Liver (tissue), 9 donors: Measurements from ENCODE around the gene HACE1. TPM values are rescaled to one million over a fixed set of nuclear protein-coding genes. Genes with fewer than 3 reads are reported as not detected.

ENCODE experiments used
- DNase-seq: peaks from one replicate; pipeline ENCODE4 v3.0.0-alpha.2; 2017; ENCODE audit warnings: low spot score
- H3K27ac ChIP-seq, 2 donors: one replicate each; pipeline ENCODE4 v1.7.0; 2013; ENCODE audit warnings: inconsistent platforms in 2 of 2, low read length in 2 of 2, control low read depth in 1 of 2, low read depth in 1 of 2, mild to moderate bottlenecking in 1 of 2
- H3K27me3 ChIP-seq, 4 donors: one replicate each; pipeline versions ENCODE4 v1.6.1 to v1.7.0; 2013; ENCODE audit warnings: low read length in 3 of 4, inconsistent platforms in 1 of 4, mild to moderate bottlenecking in 1 of 4, moderate library complexity in 1 of 4; ENCODE audit not compliant: control insufficient read depth in 4 of 4, insufficient read depth in 4 of 4
- H3K36me3 ChIP-seq, 4 donors: one replicate each; pipeline versions ENCODE4 v1.6.1 to v1.7.0; 2013; ENCODE audit warnings: low read length in 3 of 4, mild to moderate bottlenecking in 3 of 4, low read depth in 1 of 4, moderate library complexity in 1 of 4; ENCODE audit not compliant: control insufficient read depth in 4 of 4, insufficient read depth in 3 of 4
- H3K4me1 ChIP-seq, 4 donors: one replicate each; pipeline versions ENCODE4 v1.6.1 to v1.7.0; 2013; ENCODE audit warnings: low read length in 3 of 4, mild to moderate bottlenecking in 3 of 4, moderate library complexity in 1 of 4; ENCODE audit not compliant: control insufficient read depth in 4 of 4, insufficient read depth in 4 of 4
- H3K4me3 ChIP-seq, 3 donors: one replicate each; pipeline versions ENCODE4 v1.6.1 to v1.7.0; 2013; ENCODE audit warnings: low read length in 3 of 3, control low read depth in 1 of 3, low read depth in 1 of 3, mild to moderate bottlenecking in 1 of 3
- H3K9ac ChIP-seq, 2 donors: one replicate each; pipeline ENCODE4 v1.7.0; 2013; ENCODE audit warnings: low read length in 2 of 2, mild to moderate bottlenecking in 2 of 2, moderate library complexity in 2 of 2, control low read depth in 1 of 2, low read depth in 1 of 2
- H3K9me3 ChIP-seq, 4 donors: one replicate each; pipeline versions ENCODE4 v1.6.1 to v1.7.0; 2013; ENCODE audit warnings: low read length in 3 of 4; ENCODE audit not compliant: control insufficient read depth in 4 of 4
- EGR1 ChIP-seq, 2 donors: IDR thresholded peaks; 2 replicates each; pipeline ENCODE4 v1.6.1; 2016 to 2018; ENCODE audit warnings: antibody characterized with exemption in 2 of 2, low read depth in 2 of 2
- FOXA1 ChIP-seq: IDR thresholded peaks from 2 replicates; pipeline ENCODE4 v1.6.1; 2016; ENCODE audit warnings: antibody characterized with exemption
- FOXA2 ChIP-seq: IDR thresholded peaks from 2 replicates; pipeline ENCODE4 v1.6.1; 2016; ENCODE audit warnings: antibody characterized with exemption
- GABPA ChIP-seq, 2 donors: IDR thresholded peaks in 1 of 2; conservative IDR thresholded peaks in 1 of 2; 2 replicates each; pipeline ENCODE4 v1.6.1; 2016; ENCODE audit warnings: antibody characterized with exemption in 2 of 2, mild to moderate bottlenecking in 1 of 2, moderate library complexity in 1 of 2
- HNF4A ChIP-seq, 2 donors: conservative IDR thresholded peaks; 2 replicates each; pipeline ENCODE4 v1.6.1; 2016; ENCODE audit warnings: antibody characterized with exemption in 2 of 2, mild to moderate bottlenecking in 2 of 2
- HNF4G ChIP-seq: IDR thresholded peaks from 2 replicates; pipeline ENCODE4 v1.6.1; 2016; ENCODE audit warnings: antibody characterized with exemption
- JUND ChIP-seq, 2 donors: IDR thresholded peaks; 2 replicates each; pipeline ENCODE4 v1.6.1; 2016; ENCODE audit warnings: antibody characterized with exemption in 2 of 2
- NR2F2 ChIP-seq: IDR thresholded peaks from 2 replicates; pipeline ENCODE4 v1.6.1; 2016; ENCODE audit warnings: antibody characterized with exemption
- RAD21 ChIP-seq, 2 donors: IDR thresholded peaks; 2 replicates each; pipeline ENCODE4 v1.6.1; 2016; ENCODE audit warnings: antibody characterized with exemption in 2 of 2, mild to moderate bottlenecking in 2 of 2
- RXRA ChIP-seq, 2 donors: IDR thresholded peaks; 2 replicates each; pipeline ENCODE4 v1.6.1; 2017 to 2018; ENCODE audit warnings: antibody characterized with exemption in 2 of 2, mild to moderate bottlenecking in 1 of 2
- SP1 ChIP-seq: IDR thresholded peaks from 2 replicates; pipeline ENCODE4 v1.6.1; 2018; ENCODE audit warnings: antibody characterized with exemption, mild to moderate bottlenecking
- TAF1 ChIP-seq: conservative IDR thresholded peaks from 2 replicates; pipeline ENCODE4 v1.6.1; 2016; ENCODE audit warnings: antibody characterized with exemption, mild to moderate bottlenecking
- YY1 ChIP-seq: IDR thresholded peaks from 2 replicates; pipeline ENCODE4 v1.6.1; 2016; ENCODE audit warnings: antibody characterized with exemption, mild to moderate bottlenecking
- WGBS: extraction: QIAGEN DNeasy Blood & Tissue Kit; methylation state at CpG from one replicate; pipeline ENCODE4 v1.1.7; 2013; 5-methylcytosine and 5-hydroxymethylcytosine counted together
- polyA plus RNA-seq, 2 donors: library from polyadenylated mRNA; stranded (reverse) in 1 of 2; unstranded in 1 of 2; fragments of 200-250 nt in 1 of 2; fragments of >200 nt in 1 of 2; fragmentation: Nextera tagmentation in 1 of 2; extraction: Ambion mirVana in 1 of 2; gene quantifications; one replicate each; pipeline versions ENCODE4 v1.2.1 to v1.2.3, GENCODE V29; 2013 to 2015
- total RNA-seq, 2 donors: library from RNA; depleted of rRNA; stranded (reverse); fragments of >200 nt; gene quantifications; one replicate each; pipeline ENCODE4 v1.2.3, GENCODE V29; 2014
- TF ChIP-seq, protein P1 (sequence below): IDR thresholded peaks from 2 replicates; pipeline ENCODE4 v1.6.1; 2016; ENCODE audit warnings: antibody characterized with exemption
- TF ChIP-seq, protein P2 (sequence below): IDR thresholded peaks from 2 replicates; pipeline ENCODE4 v1.6.1; 2016; ENCODE audit warnings: antibody characterized with exemption
- TF ChIP-seq, protein P3 (sequence below): IDR thresholded peaks from 2 replicates; pipeline ENCODE4 v1.6.1; 2016; ENCODE audit warnings: antibody characterized with exemption
- TF ChIP-seq, protein P4 (sequence below): IDR thresholded peaks from 2 replicates; pipeline ENCODE4 v1.6.1; 2016; ENCODE audit warnings: antibody characterized with exemption, mild to moderate bottlenecking
- TF ChIP-seq, protein P5 (sequence below): fragments of 150-350 bp; IDR thresholded peaks from 2 replicates; pipeline ENCODE4 v1.5.1; 2017; ENCODE audit warnings: improper control_type of control experiment, low read depth, low read length; ENCODE audit not compliant: missing input control
- donor health status: healthy.
- donor health status: healthy.
- donor health status: healthy.
- donor health status: healthy.
- donor health status: healthy.

The HACE1 gene
- total and polyA plus RNA-seq, 4 donors, result 1.3 to 7.2 (median 2.5) TPM

DNA sequence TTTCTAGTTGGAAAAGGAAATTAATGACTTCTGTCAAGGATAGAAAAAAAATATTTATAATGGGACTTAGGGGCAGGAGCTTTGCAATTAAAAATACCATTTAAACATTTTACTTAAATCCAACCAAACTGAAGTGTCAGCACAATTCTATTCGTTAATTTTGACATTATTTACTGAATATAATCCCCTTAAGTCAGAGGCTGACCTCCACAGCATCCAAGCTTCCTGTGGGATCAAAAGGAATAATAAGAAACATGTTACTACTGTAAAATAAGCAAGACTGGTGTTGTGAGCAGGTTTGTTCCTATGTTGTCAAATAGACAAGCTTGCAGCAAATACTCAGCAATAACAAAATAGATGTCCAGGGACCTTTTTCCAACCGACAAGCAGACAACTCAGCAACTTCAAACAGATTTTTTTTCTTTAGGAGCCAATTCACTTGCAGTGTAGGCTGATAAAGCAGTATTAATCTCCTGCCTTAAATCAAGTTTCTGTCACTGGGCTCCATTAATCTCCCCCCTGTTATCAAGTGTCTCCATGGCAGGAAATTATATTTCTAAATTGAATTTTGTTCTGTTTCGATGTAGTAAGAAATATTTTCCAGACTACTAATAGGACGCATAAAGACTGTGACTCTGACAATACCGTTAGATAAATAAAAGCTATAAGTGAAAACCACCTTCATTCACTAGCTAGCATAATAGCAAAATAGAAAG lies 157.4 kb downstream of the HACE1 start:
- H3K9ac ChIP-seq, result no peak overlapping the region
- H3K4me3 ChIP-seq, result no peak overlapping the region
- H3K36me3 ChIP-seq, result no peaks in the 10 kb centered on the region
- no peak for TF ChIP-seq RXRA (IDR thresholded peaks at IDR 0.05)
- no peak for TF ChIP-seq YY1
- no peak for TF ChIP-seq TAF1
- TF ChIP-seq EGR1 (IDR thresholded peaks at IDR 0.05; ENCODE audit: low read depth in 2 of 2), result no peak
- TF ChIP-seq JUND (IDR thresholded peaks at IDR 0.05), result no peak
- no peak for TF ChIP-seq SP1
- no peak for TF ChIP-seq NR2F2
- TF ChIP-seq, protein P1, sequence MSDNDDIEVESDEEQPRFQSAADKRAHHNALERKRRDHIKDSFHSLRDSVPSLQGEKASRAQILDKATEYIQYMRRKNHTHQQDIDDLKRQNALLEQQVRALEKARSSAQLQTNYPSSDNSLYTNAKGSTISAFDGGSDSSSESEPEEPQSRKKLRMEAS, result no peak
- TF ChIP-seq HNF4G, result no peak
- no peak for TF ChIP-seq RAD21 (IDR thresholded peaks at IDR 0.05)
- DNase-seq, result no peak
- WGBS, result 52% methylated on average over 5 of the region's 5 CpGs
- no peaks in the 10 kb centered on the region for H3K4me1 ChIP-seq
- peaks cover 0 to 4% (median 0%) of the 10 kb centered on the region in 4 donors for H3K27me3 ChIP-seq
- no peaks in the 10 kb centered on the region for H3K9me3 ChIP-seq
- H3K27ac ChIP-seq, result no peak overlapping the region

DNA sequence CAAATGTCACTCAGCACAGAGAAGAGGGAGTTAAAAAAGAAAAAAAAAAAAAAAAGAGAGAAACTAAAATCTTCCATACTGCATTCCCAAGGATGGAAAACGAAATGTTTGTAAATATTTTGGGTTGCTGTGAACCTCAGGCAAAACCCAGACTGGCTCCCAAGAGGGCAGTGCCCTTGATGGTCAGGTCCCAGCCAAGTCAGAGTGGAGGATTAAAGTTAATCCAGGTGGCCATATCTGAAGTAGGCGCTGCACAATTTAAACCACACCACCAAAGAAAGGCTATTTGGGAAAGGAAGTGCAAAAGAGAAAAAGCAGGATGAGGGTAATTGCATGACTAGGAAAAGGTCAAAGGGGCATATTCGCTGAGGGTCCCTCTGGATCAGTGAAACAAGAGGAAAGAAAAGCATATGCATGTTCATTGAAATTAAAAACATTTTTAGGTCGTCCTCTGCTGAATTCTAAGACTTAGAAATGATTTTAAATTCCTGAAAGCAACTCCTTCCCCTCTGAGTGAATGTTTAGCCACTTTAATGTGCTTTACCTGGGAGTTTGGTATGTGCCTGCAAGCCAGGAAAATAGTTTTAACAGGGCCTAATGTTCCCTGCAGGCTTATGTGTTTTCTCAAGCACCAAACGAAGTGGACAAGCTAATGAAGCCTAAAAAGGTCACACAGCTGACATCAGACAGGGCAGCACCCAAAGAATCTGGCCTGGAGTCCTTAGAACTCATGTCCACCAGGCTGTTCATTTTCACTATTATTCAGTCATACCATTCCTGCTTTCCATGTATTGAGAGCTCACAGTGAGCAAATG lies 159.1 kb downstream of the HACE1 start:
- 65% methylated on average over 5 of the region's 5 CpGs for WGBS
- H3K27ac ChIP-seq, result no peak overlapping the region
- H3K4me1 ChIP-seq, result no peaks in the 10 kb centered on the region
- H3K36me3 ChIP-seq, result no peaks in the 10 kb centered on the region
- TF ChIP-seq, protein P2, sequence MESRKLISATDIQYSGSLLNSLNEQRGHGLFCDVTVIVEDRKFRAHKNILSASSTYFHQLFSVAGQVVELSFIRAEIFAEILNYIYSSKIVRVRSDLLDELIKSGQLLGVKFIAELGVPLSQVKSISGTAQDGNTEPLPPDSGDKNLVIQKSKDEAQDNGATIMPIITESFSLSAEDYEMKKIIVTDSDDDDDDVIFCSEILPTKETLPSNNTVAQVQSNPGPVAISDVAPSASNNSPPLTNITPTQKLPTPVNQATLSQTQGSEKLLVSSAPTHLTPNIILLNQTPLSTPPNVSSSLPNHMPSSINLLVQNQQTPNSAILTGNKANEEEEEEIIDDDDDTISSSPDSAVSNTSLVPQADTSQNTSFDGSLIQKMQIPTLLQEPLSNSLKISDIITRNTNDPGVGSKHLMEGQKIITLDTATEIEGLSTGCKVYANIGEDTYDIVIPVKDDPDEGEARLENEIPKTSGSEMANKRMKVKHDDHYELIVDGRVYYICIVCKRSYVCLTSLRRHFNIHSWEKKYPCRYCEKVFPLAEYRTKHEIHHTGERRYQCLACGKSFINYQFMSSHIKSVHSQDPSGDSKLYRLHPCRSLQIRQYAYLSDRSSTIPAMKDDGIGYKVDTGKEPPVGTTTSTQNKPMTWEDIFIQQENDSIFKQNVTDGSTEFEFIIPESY, result no peak
- TF ChIP-seq RXRA (IDR thresholded peaks at IDR 0.05) (no peak), TAF1 (no peak), GABPA (IDR thresholded peaks at IDR 0.05 in 1 of 2, conservative IDR thresholded peaks at IDR 0.05 in 1 of 2) (no peak), HNF4G (no peak), HNF4A (conservative IDR thresholded peaks at IDR 0.05) (no peak), EGR1 (IDR thresholded peaks at IDR 0.05; ENCODE audit: low read depth in 2 of 2) (no peak), FOXA2 (no peak), JUND (IDR thresholded peaks at IDR 0.05) (no peak), YY1 (no peak), RAD21 (IDR thresholded peaks at IDR 0.05) (no peak), SP1 (no peak), NR2F2 (no peak), FOXA1 (no peak)
- TF ChIP-seq, protein P3, sequence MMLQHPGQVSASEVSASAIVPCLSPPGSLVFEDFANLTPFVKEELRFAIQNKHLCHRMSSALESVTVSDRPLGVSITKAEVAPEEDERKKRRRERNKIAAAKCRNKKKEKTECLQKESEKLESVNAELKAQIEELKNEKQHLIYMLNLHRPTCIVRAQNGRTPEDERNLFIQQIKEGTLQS, result no peak
- TF ChIP-seq, protein P4, sequence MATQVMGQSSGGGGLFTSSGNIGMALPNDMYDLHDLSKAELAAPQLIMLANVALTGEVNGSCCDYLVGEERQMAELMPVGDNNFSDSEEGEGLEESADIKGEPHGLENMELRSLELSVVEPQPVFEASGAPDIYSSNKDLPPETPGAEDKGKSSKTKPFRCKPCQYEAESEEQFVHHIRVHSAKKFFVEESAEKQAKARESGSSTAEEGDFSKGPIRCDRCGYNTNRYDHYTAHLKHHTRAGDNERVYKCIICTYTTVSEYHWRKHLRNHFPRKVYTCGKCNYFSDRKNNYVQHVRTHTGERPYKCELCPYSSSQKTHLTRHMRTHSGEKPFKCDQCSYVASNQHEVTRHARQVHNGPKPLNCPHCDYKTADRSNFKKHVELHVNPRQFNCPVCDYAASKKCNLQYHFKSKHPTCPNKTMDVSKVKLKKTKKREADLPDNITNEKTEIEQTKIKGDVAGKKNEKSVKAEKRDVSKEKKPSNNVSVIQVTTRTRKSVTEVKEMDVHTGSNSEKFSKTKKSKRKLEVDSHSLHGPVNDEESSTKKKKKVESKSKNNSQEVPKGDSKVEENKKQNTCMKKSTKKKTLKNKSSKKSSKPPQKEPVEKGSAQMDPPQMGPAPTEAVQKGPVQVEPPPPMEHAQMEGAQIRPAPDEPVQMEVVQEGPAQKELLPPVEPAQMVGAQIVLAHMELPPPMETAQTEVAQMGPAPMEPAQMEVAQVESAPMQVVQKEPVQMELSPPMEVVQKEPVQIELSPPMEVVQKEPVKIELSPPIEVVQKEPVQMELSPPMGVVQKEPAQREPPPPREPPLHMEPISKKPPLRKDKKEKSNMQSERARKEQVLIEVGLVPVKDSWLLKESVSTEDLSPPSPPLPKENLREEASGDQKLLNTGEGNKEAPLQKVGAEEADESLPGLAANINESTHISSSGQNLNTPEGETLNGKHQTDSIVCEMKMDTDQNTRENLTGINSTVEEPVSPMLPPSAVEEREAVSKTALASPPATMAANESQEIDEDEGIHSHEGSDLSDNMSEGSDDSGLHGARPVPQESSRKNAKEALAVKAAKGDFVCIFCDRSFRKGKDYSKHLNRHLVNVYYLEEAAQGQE, result no peak
- TF ChIP-seq, protein P5, sequence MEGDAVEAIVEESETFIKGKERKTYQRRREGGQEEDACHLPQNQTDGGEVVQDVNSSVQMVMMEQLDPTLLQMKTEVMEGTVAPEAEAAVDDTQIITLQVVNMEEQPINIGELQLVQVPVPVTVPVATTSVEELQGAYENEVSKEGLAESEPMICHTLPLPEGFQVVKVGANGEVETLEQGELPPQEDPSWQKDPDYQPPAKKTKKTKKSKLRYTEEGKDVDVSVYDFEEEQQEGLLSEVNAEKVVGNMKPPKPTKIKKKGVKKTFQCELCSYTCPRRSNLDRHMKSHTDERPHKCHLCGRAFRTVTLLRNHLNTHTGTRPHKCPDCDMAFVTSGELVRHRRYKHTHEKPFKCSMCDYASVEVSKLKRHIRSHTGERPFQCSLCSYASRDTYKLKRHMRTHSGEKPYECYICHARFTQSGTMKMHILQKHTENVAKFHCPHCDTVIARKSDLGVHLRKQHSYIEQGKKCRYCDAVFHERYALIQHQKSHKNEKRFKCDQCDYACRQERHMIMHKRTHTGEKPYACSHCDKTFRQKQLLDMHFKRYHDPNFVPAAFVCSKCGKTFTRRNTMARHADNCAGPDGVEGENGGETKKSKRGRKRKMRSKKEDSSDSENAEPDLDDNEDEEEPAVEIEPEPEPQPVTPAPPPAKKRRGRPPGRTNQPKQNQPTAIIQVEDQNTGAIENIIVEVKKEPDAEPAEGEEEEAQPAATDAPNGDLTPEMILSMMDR, result no peak
- TF ChIP-seq, protein P1, result no peak
- H3K27me3 ChIP-seq, result peaks cover 0 to 4% (median 0%) of the 10 kb centered on the region in 4 donors
- H3K9me3 ChIP-seq, result no peaks in the 10 kb centered on the region
- no peak overlapping the region for H3K9ac ChIP-seq
- H3K4me3 ChIP-seq, result no peak overlapping the region
- no peak for DNase-seq
